HL-60 (cell line): Measurements from ENCODE around the gene SIGLEC10.

Experiments used
- CTCF ChIP-seq: IDR thresholded peaks from one replicate; pipeline ENCODE4 v1.5.1; 2011; ENCODE audit warnings: low read length, control low read depth, inconsistent platforms; ENCODE audit not compliant: insufficient read depth
- GABPA ChIP-seq: IDR thresholded peaks from 2 replicates; pipeline ENCODE4 v1.6.1; 2012; ENCODE audit warnings: low read depth
- POLR2AphosphoS5 ChIP-seq: IDR thresholded peaks from 2 replicates; pipeline ENCODE4 v1.6.1; 2012; ENCODE audit warnings: low read depth
- REST ChIP-seq: IDR thresholded peaks from 2 replicates; pipeline ENCODE4 v1.6.1; 2012; ENCODE audit warnings: low read depth; ENCODE audit not compliant: insufficient replicate concordance
- SPI1 ChIP-seq: IDR thresholded peaks from 2 replicates; pipeline ENCODE4 v1.6.1; 2012; ENCODE audit warnings: low read depth, mild to moderate bottlenecking, borderline replicate concordance

GRCh38 chr19:51462681-51463080 lies 45.2 kb upstream of the SIGLEC10 start:
- TF ChIP-seq CTCF (no peak), POLR2AphosphoS5 (no peak; the same call in 1 of the 2 replicates), GABPA (no peak), REST (no peak), SPI1 (no peak)
